ENCODE results near the gene CLTCL1. TPM values are rescaled to one million over a fixed set of nuclear protein-coding genes. Genes with fewer than 3 reads are reported as not detected.

Gene CLTCL1
- total and polyA plus RNA-seq, 2 donors (not counting 1 experiment from before 2014, with no cell fraction given): 1.0 to 5.5 TPM

DNA sequence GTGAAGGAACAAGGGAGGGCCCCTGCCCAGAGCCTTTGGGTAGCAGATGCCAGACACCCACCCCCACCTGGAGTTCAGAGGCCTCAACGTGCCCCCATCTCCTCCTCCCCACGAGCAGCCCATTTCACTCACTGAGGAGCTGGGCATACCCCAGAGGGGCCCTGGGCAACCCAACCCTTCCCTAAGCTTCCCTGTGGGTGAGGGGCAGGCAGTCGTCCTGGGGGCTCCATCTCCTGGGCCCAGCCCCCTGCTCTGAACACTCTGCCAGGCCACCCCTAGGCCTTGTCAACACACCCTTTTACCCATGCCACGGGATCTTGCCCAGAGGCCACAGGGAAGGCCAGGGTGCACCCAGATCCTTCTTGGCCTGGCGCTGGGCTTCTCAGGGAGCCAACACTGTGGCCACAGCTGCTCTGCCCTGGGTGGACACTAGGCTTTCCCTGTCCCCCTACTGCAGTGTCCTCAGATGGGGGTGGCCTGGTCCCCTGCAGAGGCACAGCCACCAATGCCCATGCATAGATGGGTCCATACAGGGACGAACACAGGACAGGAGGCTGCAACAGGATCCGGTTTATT lies 116.4 kb downstream of the CLTCL1 start:
- Histone ChIP-seq H3K27me3 (replicated peaks in 1 of 4; ENCODE audit: control extremely low read depth in 1 of 4, control insufficient read depth in 3 of 4, insufficient read depth in 4 of 4, low read length in 3 of 4) (peaks cover 0 to 8% (median 4%) of the 10 kb centered on the region in 4 experiments), H3K9me3 (ENCODE audit: control extremely low read depth in 1 of 3, control insufficient read depth in 2 of 3, insufficient read depth in 1 of 3, low read length in 2 of 3) (peaks cover 0 to 7% (median 0%) of the 10 kb centered on the region in 3 donors), H3K9ac (ENCODE audit: low read length) (no peak overlapping the region), H3K4me1 (ENCODE audit: control insufficient read depth in 2 of 2, insufficient read depth in 2 of 2, low read length in 2 of 2) (peaks cover 49 to 73% of the 10 kb centered on the region in 2 donors), H2AFZ (ENCODE audit: insufficient read depth, low read depth, low read length, poor library complexity, severe bottlenecking) (no peak overlapping the region), H3K4me2 (replicated peaks; ENCODE audit: low read depth, low read length, poor library complexity, severe bottlenecking) (peak overlapping the region; percentile 99), H3K36me3 (replicated peaks in 1 of 2; ENCODE audit: control extremely low read depth in 1 of 2, control insufficient read depth in 1 of 2, extremely low read depth in 1 of 2, insufficient read depth in 2 of 2, low read length in 1 of 2) (peaks cover 0 to 4% of the 10 kb centered on the region in 2 experiments), H4K20me1 (ENCODE audit: control insufficient read depth, insufficient read depth, low read length, poor library complexity, severe bottlenecking) (peaks cover 37% of the 10 kb centered on the region), H3K79me2 (ENCODE audit: control insufficient read depth, insufficient read depth, low read length) (peaks cover 47% of the 10 kb centered on the region), H3K4me3 (ENCODE audit: control extremely low read depth in 1 of 5, extremely low read depth in 1 of 5, insufficient read depth in 1 of 5, low read depth in 2 of 5, low read length in 4 of 5) (no peak overlapping the region), H3K27ac (ENCODE audit: low read length in 2 of 2) (peak overlapping the region in 1 of 2 donors; percentile 72)
- no peak for ATAC-seq (ENCODE audit: low read depth)
- H3K27me3 Mint-ChIP-seq: peaks cover 3% of the 10 kb centered on the region
- peak overlapping the region; percentile 56 for H3K27ac Mint-ChIP-seq
- H3K4me3 Mint-ChIP-seq: no peak overlapping the region
- intact Hi-C loops (cut with micrococcal nuclease): no loop called here
- WGBS (ENCODE audit: insufficient coverage): 90% methylated on average over 5 of the region's 7 CpGs
- CTCF ChIA-PET: interaction anchor here (1.0 to 2.1 kb wide), 2 partner anchors 305 to 455 kb away, joined by 4 to 7 read pairs; partner anchors contain the start of gene CDC45
- H3K4me1 Mint-ChIP-seq: peaks cover 68% of the 10 kb centered on the region
- POLR2A ChIA-PET: interaction anchor here (1.6 to 1.9 kb wide), 2 partner anchors 257 to 305 kb away, joined by 8 to 11 read pairs; partner anchors contain the start of genes CDC45, HIRA and MRPL40
- DNase-seq: no peak
- H3K9me3 Mint-ChIP-seq (ENCODE audit: insufficient read depth): no peaks in the 10 kb centered on the region
- TF ChIP-seq, protein P1, sequence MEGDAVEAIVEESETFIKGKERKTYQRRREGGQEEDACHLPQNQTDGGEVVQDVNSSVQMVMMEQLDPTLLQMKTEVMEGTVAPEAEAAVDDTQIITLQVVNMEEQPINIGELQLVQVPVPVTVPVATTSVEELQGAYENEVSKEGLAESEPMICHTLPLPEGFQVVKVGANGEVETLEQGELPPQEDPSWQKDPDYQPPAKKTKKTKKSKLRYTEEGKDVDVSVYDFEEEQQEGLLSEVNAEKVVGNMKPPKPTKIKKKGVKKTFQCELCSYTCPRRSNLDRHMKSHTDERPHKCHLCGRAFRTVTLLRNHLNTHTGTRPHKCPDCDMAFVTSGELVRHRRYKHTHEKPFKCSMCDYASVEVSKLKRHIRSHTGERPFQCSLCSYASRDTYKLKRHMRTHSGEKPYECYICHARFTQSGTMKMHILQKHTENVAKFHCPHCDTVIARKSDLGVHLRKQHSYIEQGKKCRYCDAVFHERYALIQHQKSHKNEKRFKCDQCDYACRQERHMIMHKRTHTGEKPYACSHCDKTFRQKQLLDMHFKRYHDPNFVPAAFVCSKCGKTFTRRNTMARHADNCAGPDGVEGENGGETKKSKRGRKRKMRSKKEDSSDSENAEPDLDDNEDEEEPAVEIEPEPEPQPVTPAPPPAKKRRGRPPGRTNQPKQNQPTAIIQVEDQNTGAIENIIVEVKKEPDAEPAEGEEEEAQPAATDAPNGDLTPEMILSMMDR (IDR thresholded peaks at IDR 0.05): no peak
- no peak for TF ChIP-seq EZH2 (IDR thresholded peaks at IDR 0.05; ENCODE audit: borderline replicate concordance, insufficient read depth, low read depth, low read length, poor library complexity, severe bottlenecking)

Data from B cell (primary cell).